ENCODE measurements around the gene KIF20A.
A peak's percentile ranks its signal among the peaks of the same experiment; 100 is the strongest.
"Not testable (repeated sequence)": the region's sequence is repeated elsewhere in the genome, so short reads cannot be mapped to it uniquely, and the experiment has no call there.

The KIF20A gene

DNA sequence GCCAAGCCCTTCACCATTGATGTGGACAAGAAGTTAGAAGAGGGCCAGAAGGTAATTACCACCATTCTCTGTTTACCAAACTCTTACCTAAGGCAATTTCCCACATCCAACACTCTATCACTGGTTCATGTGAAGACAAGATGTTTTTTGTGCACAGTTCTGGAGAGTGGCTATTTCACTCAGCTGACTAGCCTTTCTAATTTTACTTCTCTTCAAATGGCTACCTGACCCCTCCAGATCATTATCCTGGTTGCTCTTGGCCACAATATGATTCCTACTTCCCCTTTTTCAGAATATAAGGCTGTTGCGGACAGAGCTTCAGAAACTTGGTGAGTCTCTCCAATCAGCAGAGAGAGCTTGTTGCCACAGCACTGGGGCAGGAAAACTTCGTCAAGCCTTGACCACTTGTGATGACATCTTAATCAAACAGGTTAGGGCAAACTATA lies 7.1 kb downstream of the KIF20A start:
- no peak for DNase-seq (ENCODE audit: low read depth)

DNA sequence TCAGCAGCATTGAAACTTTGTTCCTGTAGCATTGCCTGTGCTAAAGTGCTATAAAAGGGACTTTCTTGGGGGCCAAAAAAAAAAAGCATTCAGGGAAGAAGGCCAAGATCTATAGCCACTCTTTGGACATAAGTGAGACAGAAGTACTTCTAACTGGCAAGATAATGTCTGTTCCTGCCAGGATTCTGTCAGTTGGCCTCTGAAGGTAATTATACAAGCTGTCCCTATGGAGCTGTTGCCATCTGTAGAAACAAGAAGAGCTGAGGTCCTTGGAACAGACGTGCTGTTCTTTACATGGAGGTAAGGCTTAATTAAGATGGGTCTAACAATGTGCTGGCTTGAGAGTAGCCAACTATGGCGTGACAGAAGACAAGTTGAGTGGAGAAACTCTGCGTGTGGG lies 9.7 kb downstream of the KIF20A start:
- no peak for DNase-seq (ENCODE audit: low read depth)

DNA sequence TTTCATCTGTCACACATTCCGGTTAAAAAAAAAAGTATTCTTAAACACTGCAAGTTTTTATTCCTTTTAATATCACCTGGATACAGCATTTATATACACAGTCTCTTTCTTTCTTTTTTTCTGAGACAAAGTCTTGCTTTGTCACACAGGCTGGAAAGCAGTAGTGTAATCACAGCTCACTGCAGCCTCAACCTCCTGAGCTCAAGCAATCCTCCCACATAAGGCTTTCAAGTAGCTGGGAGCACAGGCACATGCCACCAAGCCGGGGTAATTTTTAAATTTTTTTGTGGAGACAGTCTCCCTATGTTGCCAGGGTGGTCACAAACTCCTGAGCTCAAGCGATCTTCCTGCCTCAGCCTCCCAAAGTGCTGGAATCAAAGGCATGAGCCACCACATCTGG lies 13.9 kb downstream of the KIF20A start:
- no peak for DNase-seq (ENCODE audit: low read depth)

DNA sequence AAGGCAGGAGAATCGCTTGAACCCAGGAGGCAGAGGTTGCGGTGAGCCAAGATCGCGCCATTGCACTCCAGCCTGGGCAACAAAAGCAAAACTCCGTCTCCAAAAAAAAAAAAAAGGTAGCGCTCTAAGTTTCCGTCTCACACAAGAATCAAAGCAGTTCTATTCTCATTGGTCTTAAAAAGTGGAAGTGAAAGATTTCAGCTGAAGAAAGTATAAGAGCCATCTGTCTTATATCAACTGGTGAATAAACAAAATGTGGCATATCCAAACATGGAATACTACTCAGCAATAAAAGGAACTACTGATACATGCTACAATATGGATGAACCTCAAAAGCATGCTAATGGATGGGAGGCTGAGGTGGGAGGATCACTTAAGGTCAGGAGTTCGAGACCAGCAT lies 14.9 kb downstream of the KIF20A start:
- DNase-seq (ENCODE audit: low read depth), result not testable (repeated sequence)

DNA sequence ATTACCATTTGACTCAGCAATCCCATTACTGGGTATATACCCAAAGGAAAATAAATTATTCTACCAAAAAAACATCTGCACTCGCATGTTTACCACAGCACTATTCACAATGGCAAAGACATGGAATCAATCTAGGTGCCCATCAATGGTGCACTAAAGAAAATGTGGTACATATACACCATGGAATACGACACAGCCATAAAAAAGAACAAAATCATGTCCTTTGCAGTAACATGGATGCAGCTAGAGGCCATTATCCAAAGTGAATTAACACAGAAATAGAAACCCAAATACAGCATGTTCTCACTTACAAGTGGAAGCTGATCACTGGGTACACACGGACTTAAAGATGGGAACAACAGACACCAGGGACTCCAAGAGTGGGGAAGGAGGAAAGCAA lies 32.1 kb downstream of the KIF20A start:
- DNase-seq (ENCODE audit: low read depth), result no peak

DNA sequence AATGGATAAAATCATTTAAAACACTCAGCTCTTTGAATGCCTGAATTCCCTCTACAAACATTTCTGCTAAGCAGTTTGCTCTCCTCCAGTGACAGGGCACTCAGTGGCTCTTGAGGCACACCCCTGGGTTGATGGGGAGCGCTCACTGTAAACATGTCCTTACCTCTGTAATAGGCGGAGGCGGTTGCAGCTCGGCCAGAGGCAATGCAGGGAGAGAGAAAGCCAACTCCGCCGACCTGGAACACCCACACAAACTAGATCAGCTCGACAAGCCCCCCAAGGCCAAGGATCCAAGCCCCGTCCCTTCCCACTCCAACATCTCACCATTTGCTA lies 33.9 kb downstream of the KIF20A start:
- DNase-seq (ENCODE audit: low read depth), result no peak

DNA sequence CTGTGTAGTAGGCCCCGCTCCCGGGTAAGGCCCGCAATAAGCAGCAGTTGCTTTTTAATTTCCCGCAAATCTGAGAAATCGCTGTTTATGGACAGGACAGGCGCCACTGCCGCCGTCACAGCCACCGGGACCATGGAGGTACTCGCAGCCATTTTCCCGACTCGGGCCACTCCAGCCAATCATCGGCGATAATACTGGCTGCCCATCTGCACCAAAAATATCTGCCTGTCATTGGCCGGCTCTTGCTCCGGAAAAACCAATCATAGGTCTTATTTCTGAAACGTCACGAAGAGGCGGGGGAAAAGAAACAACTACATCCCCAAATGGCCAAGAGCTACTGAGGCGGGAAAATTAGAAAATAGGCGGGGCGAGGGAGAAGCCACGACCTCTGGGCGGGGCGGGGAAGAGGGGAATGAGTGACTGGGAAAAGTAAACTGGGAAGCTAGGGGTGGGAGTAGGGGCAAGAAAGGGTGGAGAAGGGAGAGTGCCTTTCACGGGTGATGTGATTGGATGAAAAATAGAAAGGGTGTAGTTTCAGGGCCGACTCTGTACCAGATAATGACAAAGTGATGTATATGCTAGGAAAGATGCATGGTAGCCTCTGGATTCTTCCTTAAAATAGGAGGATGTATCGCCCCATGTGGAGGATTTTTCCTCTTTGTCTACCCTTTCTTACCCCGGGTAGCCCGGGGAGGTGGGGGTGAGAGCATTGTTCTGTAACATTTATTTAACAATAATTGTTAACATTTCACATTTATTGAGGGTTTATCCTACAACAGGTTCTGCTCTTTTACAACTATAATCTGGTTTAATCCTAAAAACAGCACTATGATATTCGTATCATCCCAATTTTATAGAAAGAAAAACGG lies 34.5 kb downstream of the KIF20A start, which contains the start of gene CDC23:
Gene CDC23 (minus strand): TSS at position 163 of the 869 bp plus-strand sequence. CDS start 11 bp downstream, at position 152.
- DNase-seq (ENCODE audit: low read depth), result peak; percentile 83

DNA sequence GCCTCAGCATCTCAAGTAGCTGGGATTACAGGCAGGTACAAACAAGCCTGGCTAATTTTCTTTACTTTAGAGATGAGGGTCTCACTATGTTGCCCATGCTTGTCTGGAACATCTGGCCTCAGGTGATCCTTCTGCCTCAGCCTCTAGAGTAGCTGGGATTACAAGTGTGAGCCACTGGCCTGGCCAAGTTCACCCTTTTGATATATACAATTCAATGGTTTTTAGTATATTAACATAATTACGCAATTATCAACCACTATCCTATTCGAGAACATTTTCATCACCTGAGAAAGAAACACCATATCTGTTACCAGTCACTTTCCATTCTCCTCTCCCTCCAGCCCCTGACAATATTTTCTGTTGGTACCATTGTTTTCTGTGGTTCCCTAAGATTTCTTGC lies 37.9 kb downstream of the KIF20A start:
- no peak for DNase-seq (ENCODE audit: low read depth)

DNA sequence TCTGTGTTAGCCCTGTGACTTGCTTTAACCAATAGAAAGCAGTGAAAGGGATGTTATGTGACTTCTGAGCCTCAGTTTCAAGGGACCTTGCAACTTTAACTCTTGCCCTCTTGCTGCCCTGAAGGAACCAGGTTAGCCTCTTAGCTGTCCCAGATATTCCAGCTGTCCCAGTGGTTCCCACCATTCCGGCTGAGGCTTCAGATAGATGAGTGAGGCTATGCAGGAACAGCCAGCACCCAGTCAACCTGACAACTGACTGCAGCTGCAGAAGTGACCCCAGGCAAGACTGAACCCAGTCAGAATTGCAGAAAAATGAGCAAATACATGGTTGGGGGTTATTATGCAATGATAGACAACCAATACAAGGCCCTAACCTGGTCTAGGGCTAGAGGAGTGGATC lies 44.6 kb downstream of the KIF20A start:
- DNase-seq (ENCODE audit: low read depth), result no peak

DNA sequence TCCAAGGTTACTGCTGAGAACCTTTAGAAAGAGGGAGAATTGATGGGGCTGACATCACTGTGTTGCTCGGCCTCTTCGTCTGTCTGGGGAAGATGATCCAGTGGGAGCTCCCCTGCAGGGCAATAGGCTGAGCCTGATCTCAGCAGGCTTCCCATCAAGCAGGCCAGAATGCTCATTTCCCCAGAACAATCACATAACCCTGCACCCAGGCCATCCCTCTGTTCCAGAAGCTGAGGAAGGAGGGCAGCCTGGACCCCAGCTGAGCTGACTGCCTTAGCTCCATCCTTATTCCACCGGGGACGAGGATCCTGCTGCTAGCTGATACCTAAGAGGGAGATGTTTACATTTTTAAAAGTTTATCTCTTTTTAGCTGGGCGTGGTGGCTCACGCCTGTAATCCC lies 45.8 kb downstream of the KIF20A start:
- no peak for DNase-seq (ENCODE audit: low read depth)

DNA sequence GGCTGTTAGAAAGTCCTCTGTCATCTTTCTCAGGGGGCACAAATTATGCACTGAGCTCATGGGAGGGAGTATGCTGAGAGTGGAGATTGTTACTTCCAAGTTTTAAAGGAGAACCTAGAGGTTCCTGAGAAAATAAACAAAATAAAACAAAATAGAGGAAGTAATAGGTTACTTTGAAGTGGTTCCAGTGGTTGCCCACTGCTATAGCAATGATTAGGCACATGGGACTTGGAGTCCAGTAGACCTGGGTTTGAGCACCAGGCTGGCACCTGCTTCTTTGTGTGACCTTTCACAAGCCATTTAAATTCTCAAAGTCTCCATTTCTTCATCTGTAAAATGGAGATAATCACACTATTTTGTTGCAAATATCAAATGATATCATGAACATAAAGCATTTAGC lies 48.0 kb downstream of the KIF20A start:
- DNase-seq (ENCODE audit: low read depth), result no peak

DNA sequence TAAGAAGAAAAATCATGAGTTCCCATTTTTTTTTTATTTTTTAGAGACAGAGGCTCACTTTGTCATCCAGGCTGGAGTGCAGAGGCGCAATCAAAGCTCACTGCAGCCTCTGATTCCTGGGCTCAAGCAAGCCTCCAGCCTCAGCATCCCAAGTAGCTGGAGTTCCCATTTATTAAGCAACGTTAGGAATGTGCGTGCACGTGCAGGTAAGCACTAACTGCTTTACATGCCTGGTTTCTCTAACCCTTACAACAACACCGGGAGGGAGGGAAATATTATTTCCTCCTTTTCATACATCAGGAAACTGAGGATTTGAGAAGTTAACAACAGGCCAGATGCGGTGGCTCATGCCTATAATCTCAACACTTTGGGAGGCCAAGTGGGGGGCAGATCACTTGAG lies 50.5 kb downstream of the KIF20A start:
- DNase-seq (ENCODE audit: low read depth), result no peak

DNA sequence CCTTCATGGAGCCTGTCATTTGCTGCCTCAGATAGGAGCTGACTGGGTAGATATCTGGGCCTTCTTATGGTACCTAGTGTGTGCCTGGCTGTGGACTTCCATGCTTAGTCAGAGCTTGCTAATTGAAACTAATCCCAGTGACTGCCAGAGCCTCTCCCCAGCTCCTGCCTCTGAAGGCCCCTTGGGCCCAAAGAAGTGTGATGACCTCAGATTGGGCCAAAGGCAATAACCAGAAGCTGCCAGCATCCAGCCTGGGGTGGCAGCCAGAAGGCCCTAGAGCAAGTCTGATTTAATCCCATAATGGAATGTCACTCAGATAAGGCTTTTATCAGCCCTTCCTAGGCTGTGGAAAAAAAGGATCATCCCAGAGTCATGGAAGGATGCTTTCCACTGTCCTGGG lies 51.3 kb downstream of the KIF20A start:
- no peak for DNase-seq (ENCODE audit: low read depth)

DNA sequence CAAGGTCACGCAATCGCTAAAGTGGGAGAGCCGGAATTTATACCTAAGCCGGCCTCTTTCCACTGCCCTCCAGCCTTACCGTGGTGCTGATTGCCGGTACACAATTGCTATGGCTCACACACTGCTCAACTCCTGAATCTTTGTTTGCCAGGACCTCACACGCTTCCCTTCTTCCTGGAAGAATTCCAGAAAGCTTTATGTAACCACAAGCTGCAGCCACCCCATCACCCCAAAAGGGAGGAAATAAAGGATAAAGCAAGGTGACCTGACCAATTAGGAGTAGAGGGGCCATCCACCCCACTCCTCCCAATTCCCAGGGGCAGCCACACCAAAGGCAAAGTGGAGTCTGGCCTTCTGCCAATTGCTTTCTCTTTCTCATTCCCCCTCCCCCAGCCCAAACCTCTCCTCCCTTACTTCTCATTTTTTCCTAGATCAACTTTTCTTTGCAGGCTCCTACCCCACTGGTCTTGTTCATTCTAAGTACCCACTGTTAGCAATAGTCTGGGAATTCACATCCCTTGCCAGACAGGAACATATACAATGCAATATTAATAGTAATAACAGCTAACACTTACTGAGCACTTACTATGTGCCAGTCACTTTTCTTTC lies 52.2 kb downstream of the KIF20A start:
- no peak for DNase-seq (ENCODE audit: low read depth)

DNA sequence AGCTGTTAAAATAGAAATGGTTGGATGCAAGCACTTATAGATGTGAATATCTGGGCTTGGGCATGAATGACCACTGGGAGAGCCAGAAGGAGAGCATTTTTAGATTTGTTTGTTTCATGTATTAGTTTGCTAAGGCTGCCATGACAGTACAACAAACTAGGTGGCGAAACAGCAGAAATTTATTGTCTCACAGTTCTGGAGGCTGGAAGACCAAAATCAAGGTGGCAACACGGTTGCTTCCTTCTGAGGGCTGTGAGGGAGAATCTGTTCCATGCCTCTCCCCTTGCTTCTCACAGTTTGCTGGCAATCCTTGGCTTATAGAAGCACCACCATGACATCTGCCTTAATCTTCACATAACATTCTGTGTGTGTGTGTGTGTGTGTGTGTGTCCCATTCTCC lies 54.4 kb downstream of the KIF20A start:
- DNase-seq (ENCODE audit: low read depth), result no peak

DNA sequence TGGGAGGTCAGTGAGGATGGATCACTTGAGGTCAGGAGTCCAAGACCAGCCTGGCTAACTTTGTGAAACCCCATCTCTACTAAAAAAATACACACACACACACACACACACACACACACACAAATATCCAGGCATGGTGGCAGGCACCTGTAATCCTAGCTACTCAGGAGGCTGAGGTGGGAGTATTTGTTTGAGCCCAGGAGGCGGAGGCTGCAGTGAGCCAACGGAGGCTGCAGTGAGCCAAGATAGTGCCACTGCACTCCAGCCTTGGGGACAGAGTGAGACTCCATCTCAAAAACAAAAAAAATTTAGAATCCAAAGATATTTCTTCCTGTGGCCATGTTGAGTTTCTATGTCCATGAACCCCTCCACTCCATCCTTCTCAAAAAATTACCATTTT lies 55.7 kb downstream of the KIF20A start:
- DNase-seq (ENCODE audit: low read depth), result no peak

Data from HS-27A (cell line).